Measurements from ENCODE around the gene KDM6A.

DNA sequence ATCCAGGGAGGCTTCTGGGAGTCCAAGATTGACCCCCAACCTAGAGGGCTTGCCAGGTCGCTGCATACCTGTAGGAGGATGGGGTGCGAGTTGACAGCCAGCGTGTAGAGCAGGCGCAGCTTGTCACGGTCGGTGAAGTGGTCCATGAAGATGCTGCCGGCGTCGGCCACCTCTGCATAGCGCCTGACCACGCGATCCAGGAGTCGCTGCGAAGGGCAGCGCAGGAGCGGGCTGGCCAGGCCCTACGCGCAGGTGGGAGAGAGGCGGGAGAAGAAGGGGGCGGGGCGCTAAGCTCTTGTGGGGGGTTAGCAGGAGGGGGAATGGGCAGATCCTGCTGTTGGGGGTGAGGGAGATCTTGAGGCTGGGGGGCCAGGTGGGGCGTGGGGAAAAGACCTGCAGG, 284.7 kb downstream of the KDM6A start:
- TF ChIP-seq, protein P1, sequence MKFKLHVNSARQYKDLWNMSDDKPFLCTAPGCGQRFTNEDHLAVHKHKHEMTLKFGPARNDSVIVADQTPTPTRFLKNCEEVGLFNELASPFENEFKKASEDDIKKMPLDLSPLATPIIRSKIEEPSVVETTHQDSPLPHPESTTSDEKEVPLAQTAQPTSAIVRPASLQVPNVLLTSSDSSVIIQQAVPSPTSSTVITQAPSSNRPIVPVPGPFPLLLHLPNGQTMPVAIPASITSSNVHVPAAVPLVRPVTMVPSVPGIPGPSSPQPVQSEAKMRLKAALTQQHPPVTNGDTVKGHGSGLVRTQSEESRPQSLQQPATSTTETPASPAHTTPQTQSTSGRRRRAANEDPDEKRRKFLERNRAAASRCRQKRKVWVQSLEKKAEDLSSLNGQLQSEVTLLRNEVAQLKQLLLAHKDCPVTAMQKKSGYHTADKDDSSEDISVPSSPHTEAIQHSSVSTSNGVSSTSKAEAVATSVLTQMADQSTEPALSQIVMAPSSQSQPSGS (CRISPR knock-in tag; IDR thresholded peaks at IDR 0.05): no peak
- TF ChIP-seq ZNF174 (CRISPR knock-in tag; IDR thresholded peaks at IDR 0.05) (no peak), ZFX (CRISPR knock-in tag; IDR thresholded peaks at IDR 0.05) (no peak), FOXK1 (CRISPR knock-in tag; IDR thresholded peaks at IDR 0.05; ENCODE audit: borderline replicate concordance) (no peak), POLR2AphosphoS2 (IDR thresholded peaks at IDR 0.05; ENCODE audit: low read length) (no peak), CEBPB (tag; IDR thresholded peaks at IDR 0.05) (no peak)
- TF ChIP-seq, protein P2, sequence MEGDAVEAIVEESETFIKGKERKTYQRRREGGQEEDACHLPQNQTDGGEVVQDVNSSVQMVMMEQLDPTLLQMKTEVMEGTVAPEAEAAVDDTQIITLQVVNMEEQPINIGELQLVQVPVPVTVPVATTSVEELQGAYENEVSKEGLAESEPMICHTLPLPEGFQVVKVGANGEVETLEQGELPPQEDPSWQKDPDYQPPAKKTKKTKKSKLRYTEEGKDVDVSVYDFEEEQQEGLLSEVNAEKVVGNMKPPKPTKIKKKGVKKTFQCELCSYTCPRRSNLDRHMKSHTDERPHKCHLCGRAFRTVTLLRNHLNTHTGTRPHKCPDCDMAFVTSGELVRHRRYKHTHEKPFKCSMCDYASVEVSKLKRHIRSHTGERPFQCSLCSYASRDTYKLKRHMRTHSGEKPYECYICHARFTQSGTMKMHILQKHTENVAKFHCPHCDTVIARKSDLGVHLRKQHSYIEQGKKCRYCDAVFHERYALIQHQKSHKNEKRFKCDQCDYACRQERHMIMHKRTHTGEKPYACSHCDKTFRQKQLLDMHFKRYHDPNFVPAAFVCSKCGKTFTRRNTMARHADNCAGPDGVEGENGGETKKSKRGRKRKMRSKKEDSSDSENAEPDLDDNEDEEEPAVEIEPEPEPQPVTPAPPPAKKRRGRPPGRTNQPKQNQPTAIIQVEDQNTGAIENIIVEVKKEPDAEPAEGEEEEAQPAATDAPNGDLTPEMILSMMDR (IDR thresholded peaks at IDR 0.05 in 2 of 3, conservative IDR thresholded peaks at IDR 0.05 in 1 of 3; ENCODE audit: insufficient read depth in 2 of 3, low read depth in 1 of 3, low read length in 3 of 3): no peak
- TF ChIP-seq, protein P3, sequence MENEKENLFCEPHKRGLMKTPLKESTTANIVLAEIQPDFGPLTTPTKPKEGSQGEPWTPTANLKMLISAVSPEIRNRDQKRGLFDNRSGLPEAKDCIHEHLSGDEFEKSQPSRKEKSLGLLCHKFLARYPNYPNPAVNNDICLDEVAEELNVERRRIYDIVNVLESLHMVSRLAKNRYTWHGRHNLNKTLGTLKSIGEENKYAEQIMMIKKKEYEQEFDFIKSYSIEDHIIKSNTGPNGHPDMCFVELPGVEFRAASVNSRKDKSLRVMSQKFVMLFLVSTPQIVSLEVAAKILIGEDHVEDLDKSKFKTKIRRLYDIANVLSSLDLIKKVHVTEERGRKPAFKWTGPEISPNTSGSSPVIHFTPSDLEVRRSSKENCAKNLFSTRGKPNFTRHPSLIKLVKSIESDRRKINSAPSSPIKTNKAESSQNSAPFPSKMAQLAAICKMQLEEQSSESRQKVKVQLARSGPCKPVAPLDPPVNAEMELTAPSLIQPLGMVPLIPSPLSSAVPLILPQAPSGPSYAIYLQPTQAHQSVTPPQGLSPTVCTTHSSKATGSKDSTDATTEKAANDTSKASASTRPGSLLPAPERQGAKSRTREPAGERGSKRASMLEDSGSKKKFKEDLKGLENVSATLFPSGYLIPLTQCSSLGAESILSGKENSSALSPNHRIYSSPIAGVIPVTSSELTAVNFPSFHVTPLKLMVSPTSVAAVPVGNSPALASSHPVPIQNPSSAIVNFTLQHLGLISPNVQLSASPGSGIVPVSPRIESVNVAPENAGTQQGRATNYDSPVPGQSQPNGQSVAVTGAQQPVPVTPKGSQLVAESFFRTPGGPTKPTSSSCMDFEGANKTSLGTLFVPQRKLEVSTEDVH (IDR thresholded peaks at IDR 0.05; ENCODE audit: low read depth, partially characterized antibody): no peak
- TF ChIP-seq, protein P4, sequence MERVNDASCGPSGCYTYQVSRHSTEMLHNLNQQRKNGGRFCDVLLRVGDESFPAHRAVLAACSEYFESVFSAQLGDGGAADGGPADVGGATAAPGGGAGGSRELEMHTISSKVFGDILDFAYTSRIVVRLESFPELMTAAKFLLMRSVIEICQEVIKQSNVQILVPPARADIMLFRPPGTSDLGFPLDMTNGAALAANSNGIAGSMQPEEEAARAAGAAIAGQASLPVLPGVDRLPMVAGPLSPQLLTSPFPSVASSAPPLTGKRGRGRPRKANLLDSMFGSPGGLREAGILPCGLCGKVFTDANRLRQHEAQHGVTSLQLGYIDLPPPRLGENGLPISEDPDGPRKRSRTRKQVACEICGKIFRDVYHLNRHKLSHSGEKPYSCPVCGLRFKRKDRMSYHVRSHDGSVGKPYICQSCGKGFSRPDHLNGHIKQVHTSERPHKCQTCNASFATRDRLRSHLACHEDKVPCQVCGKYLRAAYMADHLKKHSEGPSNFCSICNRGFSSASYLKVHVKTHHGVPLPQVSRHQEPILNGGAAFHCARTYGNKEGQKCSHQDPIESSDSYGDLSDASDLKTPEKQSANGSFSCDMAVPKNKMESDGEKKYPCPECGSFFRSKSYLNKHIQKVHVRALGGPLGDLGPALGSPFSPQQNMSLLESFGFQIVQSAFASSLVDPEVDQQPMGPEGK (CRISPR knock-in tag; IDR thresholded peaks at IDR 0.05; ENCODE audit: borderline replicate concordance): no peak
